Heart right ventricle (tissue), 16 donors: ENCODE results near the gene CAMK4. TPM values are rescaled to one million over a fixed set of nuclear protein-coding genes. Genes with fewer than 3 reads are reported as not detected.
"Not testable (repeated sequence)": the region's sequence is repeated elsewhere in the genome, so short reads cannot be mapped to it uniquely, and the experiment has no call there.

Source experiments
- ATAC-seq, 8 donors: fragments of 200-7000 bp; cut with Tn5 transposase; one replicate each; pipeline ENCODE4 v1.9.1; 2020; ENCODE audit warnings: mild to moderate bottlenecking in 8 of 8, moderate library complexity in 8 of 8, moderate number of reproducible peaks in 1 of 8
- DNase-seq, 2 donors: peaks; one replicate each; pipeline ENCODE4 v3.0.0-alpha.2; 2020
- H3K27ac ChIP-seq, 10 donors: fragments of 200-600 bp; sonication (generic) in 2 of 10; one replicate each; pipeline versions ENCODE4 v1.5.0 to v1.8.0; 2020 to 2022; ENCODE audit warnings: mild to moderate bottlenecking in 3 of 10
- H3K27me3 ChIP-seq, 7 donors: fragments of 200-600 bp; one replicate each; pipeline ENCODE4 v1.8.0; 2021 to 2022; ENCODE audit warnings: mild to moderate bottlenecking in 2 of 7
- H3K36me3 ChIP-seq, 9 donors: fragments of 200-600 bp; sonication (generic) in 1 of 9; one replicate each; pipeline versions ENCODE4 v1.5.0 to v1.8.0; 2020 to 2022; ENCODE audit warnings: mild to moderate bottlenecking in 2 of 9
- H3K4me1 ChIP-seq, 9 donors: fragments of 200-600 bp; sonication (generic) in 1 of 9; one replicate each; pipeline versions ENCODE4 v1.5.0 to v1.8.0; 2020 to 2022; ENCODE audit warnings: mild to moderate bottlenecking in 4 of 9
- H3K4me3 ChIP-seq, 10 donors: fragments of 200-600 bp; sonication (generic) in 2 of 10; one replicate each; pipeline versions ENCODE4 v1.5.0 to v1.8.0; 2020 to 2022; ENCODE audit warnings: mild to moderate bottlenecking in 7 of 10, moderate library complexity in 2 of 10
- H3K9me3 ChIP-seq, 11 donors: fragments of 200-600 bp in 10 of 11; sonication (generic) in 2 of 11; one replicate each; pipeline versions ENCODE4 v1.5.0 to v1.8.0; 2013 to 2022; ENCODE audit warnings: mild to moderate bottlenecking in 2 of 11, control low read depth in 1 of 11, moderate library complexity in 1 of 11
- CTCF ChIP-seq, 9 donors: fragments of 200-600 bp; sonication (generic) in 2 of 9; IDR thresholded peaks; one replicate each; pipeline versions ENCODE4 v1.5.0 to v1.8.0; 2021 to 2022; ENCODE audit warnings: antibody characterized with exemption in 9 of 9, mild to moderate bottlenecking in 5 of 9, moderate library complexity in 1 of 9
- WGBS, 2 donors: extraction: QIAGEN DNeasy Blood & Tissue Kit; methylation state at CpG; one replicate each; pipeline ENCODE4 v1.1.7; 2013; ENCODE audit warnings: inconsistent platforms in 1 of 2; 5-methylcytosine and 5-hydroxymethylcytosine counted together
- intact Hi-C, 10 donors: fragments of 100-400 bp; cut with DNase I; formaldehyde crosslinking; loops; one replicate each; pipeline versions ENCODE4 v1.11.1 to v1.14.2; 2022
- polyA plus RNA-seq, 2 donors: library from polyadenylated mRNA; stranded (reverse); fragments of 200-250 nt; gene quantifications; one replicate each; pipeline ENCODE4 v1.2.3, GENCODE V29; 2013
- total RNA-seq, 10 donors: library from RNA; stranded (reverse); fragmentation: NEBNext Ultra II Directional in 3 of 10; extraction: Animal tissue kit (Norgen Biotek cat#: 25700) in 3 of 10; gene quantifications; one replicate each; pipeline versions ENCODE4 v1.2.1 to v1.2.4, GENCODE V29; 2021 to 2023
- donor health status: Arrhythmogenic right ventricular cardiomyopathy.
- donor health status: ischemic (EF 13 %, LVEDD 7.1; RV severe dilation, severe dysfunction).
- donor health status: healthy with polysubstance abuse.
- donor health status: DM: no; HTN: yes; CAD: no.
- donor health status: DM: no; HTN: no; CAD: no.
- donor health status: ischemic (EF 25% LVEDD 6.9; RV normal size, moderate dysfunction).
- donor health status: ischemic (EF 25% LVEDD 5.7; RV mildly dilated, moderate dysfunction).
- donor health status: healthy.
- donor health status: DM: yes; HTN: yes; CAD: no.
- donor health status: Ischemic cardiomyopathy.
- donor health status: ischemic (EF 35%, LVEDD 5.7; RV mildly dilated, moderate dysfunction).
- donor health status: nonischemic (EF 11% LVEDD 7.7; RV severe dilation, severe dysfunction).
- donor health status: DM: yes; HTN: yes; CAD: no.
- donor health status: PGD.
- donor health status: ischemic (EF 29% LVEDD 5.4; RV normal size, mild dysfunction).
- donor health status: nonischemic (EF 23%, LVEDD 6.1; RV moderate dilation, normal function).

Gene CAMK4
- total and polyA plus RNA-seq, 12 donors = 0.02 to 2.0 (median 0.34) TPM; not detected in 1

GRCh38 chr5:111299067-111299481, 74.9 kb downstream of the CAMK4 start:
- 86 to 93% methylated on average over 7 of the region's 7 CpGs for WGBS, 2 donors

GRCh38 chr5:111299831-111300432, 75.7 kb downstream of the CAMK4 start:
- ATAC-seq = no peak
- TF ChIP-seq CTCF (IDR thresholded peaks at IDR 0.05) = no peak
- intact Hi-C loops = no loop called here

More at GRCh38 chr5:111299067-111299481, 74.9 kb downstream of the CAMK4 start:
- H3K4me3 ChIP-seq = no peak overlapping the region
- intact Hi-C loops = no loop called here
- H3K27me3 ChIP-seq = no peaks in the 10 kb centered on the region
- H3K9me3 ChIP-seq = no peaks in the 10 kb centered on the region
- no peaks in the 10 kb centered on the region for H3K36me3 ChIP-seq
- ATAC-seq (no peak), DNase-seq (no peak)
- no peaks in the 10 kb centered on the region for H3K4me1 ChIP-seq
- no peak for TF ChIP-seq CTCF (IDR thresholded peaks at IDR 0.05)
- no peak overlapping the region for H3K27ac ChIP-seq

GRCh38 chr5:111301264-111301663, 77.1 kb downstream of the CAMK4 start:
- intact Hi-C loops = no loop called here
- no peaks in the 10 kb centered on the region for H3K4me1 ChIP-seq
- no peaks in the 10 kb centered on the region for H3K36me3 ChIP-seq
- no peak for ATAC-seq
- no peak overlapping the region for H3K4me3 ChIP-seq
- no peak for DNase-seq
- H3K27ac ChIP-seq = no peak overlapping the region
- 61 to 84% methylated on average over 1 of the region's 1 CpG for WGBS, 2 donors
- H3K27me3 ChIP-seq = no peaks in the 10 kb centered on the region
- no peak for TF ChIP-seq CTCF (IDR thresholded peaks at IDR 0.05)
- H3K9me3 ChIP-seq = no peaks in the 10 kb centered on the region

More at GRCh38 chr5:111299831-111300432, 75.7 kb downstream of the CAMK4 start:
- H3K9me3 ChIP-seq = no peaks in the 10 kb centered on the region
- 67 to 78% methylated on average over 3 of the region's 3 CpGs for WGBS, 2 donors
- H3K4me3 ChIP-seq = no peak overlapping the region
- no peaks in the 10 kb centered on the region for H3K27me3 ChIP-seq
- no peaks in the 10 kb centered on the region for H3K4me1 ChIP-seq
- no peak overlapping the region for H3K27ac ChIP-seq
- no peaks in the 10 kb centered on the region for H3K36me3 ChIP-seq
- DNase-seq = no peak

GRCh38 chr5:111302043-111302442, 77.9 kb downstream of the CAMK4 start:
- H3K4me3 ChIP-seq, H3K27ac ChIP-seq, ATAC-seq, intact Hi-C loops, DNase-seq, H3K27me3 ChIP-seq, H3K4me1 ChIP-seq, H3K36me3 ChIP-seq, H3K9me3 ChIP-seq: not testable (repeated sequence)
- WGBS, 2 donors = 90 to 97% methylated on average over 14 of the region's 15 CpGs

GRCh38 chr5:111308951-111309350, 84.8 kb downstream of the CAMK4 start:
- no peaks in the 10 kb centered on the region for H3K4me1 ChIP-seq
- H3K9me3 ChIP-seq = no peaks in the 10 kb centered on the region
- no peak overlapping the region for H3K27ac ChIP-seq
- intact Hi-C loops = no loop called here
- H3K27me3 ChIP-seq = no peaks in the 10 kb centered on the region
- no peak overlapping the region for H3K4me3 ChIP-seq
- no peaks in the 10 kb centered on the region for H3K36me3 ChIP-seq
- WGBS, 2 donors = 78 to 79% methylated on average over 4 of the region's 4 CpGs
- TF ChIP-seq CTCF (IDR thresholded peaks at IDR 0.05) = no peak
- ATAC-seq (no peak), DNase-seq (no peak)
